Adrenal gland (tissue), 12 donors: ENCODE results near the gene TMEM134. TPM values are rescaled to one million over a fixed set of nuclear protein-coding genes. Genes with fewer than 3 reads are reported as not detected.

Source experiments
- DNase-seq, 7 donors: peaks; one replicate each; pipeline ENCODE4 v3.0.0-alpha.2; 2019 to 2020
- H3K27ac ChIP-seq, 5 donors: fragments of 200-600 bp; sonication (generic) in 4 of 5; 1 replicate in 3 of 5; 2 replicates in 2 of 5; pipeline versions ENCODE4 v1.5.1 to v1.8.0; 2016 to 2020; ENCODE audit warnings: mild to moderate bottlenecking in 1 of 5
- H3K27me3 ChIP-seq: fragments of 200-600 bp; 2 replicates; pipeline ENCODE4 v1.8.0; 2021
- H3K36me3 ChIP-seq, 2 donors: fragments of 200-600 bp; replicated peaks in 1 of 2; 1 replicate in 1 of 2; 2 replicates in 1 of 2; pipeline versions ENCODE4 v1.5.1 to v1.8.0; 2018 to 2022
- H3K4me1 ChIP-seq, 2 donors: fragments of 200-600 bp; replicated peaks in 1 of 2; 1 replicate in 1 of 2; 2 replicates in 1 of 2; pipeline versions ENCODE4 v1.5.1 to v1.8.0; 2018 to 2021
- H3K4me3 ChIP-seq, 4 donors: fragments of 200-600 bp; sonication (generic) in 3 of 4; one replicate each; pipeline ENCODE4 v1.5.1; 2016 to 2018
- H3K9me3 ChIP-seq, 3 donors: fragments of 200-600 bp; sonication (generic) in 1 of 3; replicated peaks in 1 of 3; 1 replicate in 2 of 3; 2 replicates in 1 of 3; pipeline versions ENCODE4 v1.5.1 to v1.8.0; 2016 to 2021
- CTCF ChIP-seq, 6 experiments: fragments of 450-650 bp in 4 of 6; fragments of 200-600 bp in 2 of 6; sonication (generic) in 1 of 6; IDR thresholded peaks; 1 replicate in 5 of 6; 2 replicates in 1 of 6; pipeline versions ENCODE4 v1.5.1 to v1.8.0; 2016 to 2021; ENCODE audit warnings: antibody characterized with exemption in 6 of 6, mild to moderate bottlenecking in 2 of 6, moderate library complexity in 1 of 6
- POLR2A ChIP-seq, 2 donors: fragments of 450-650 bp; IDR thresholded peaks; one replicate each; pipeline ENCODE4 v1.6.1; 2017; ENCODE audit warnings: antibody characterized with exemption in 2 of 2, mild to moderate bottlenecking in 2 of 2, moderate library complexity in 1 of 2
- WGBS, 4 donors: extraction: QIAGEN DNeasy Blood & Tissue Kit in 2 of 4; methylation state at CpG; one replicate each; pipeline versions ENCODE4 v1.1.5 to v1.1.7; 2013 to 2017; 5-methylcytosine and 5-hydroxymethylcytosine counted together
- intact Hi-C, 2 donors: fragments of 100-400 bp; cut with DNase I; formaldehyde crosslinking; loops; one replicate each; pipeline versions ENCODE4 v1.14.1 to v1.15.0; 2022 to 2023
- polyA plus RNA-seq, 3 donors: library from polyadenylated mRNA; stranded (reverse); fragments of 200-250 nt in 2 of 3; fragments of 350-450 nt in 1 of 3; fragmentation: Illumina TruSeq in 1 of 3; extraction: RNeasy Lipid Tissue Mini Kit (QIAGEN cat#74804) in 1 of 3; gene quantifications; one replicate each; pipeline ENCODE4 v1.2.3, GENCODE V29; 2013 to 2014
- total RNA-seq, 9 donors: library from RNA; depleted of rRNA in 4 of 9; stranded (reverse); fragments of >200 nt in 4 of 9; fragments of 120-200 nt in 1 of 9; fragmentation: NEBNext Ultra II Directional in 1 of 9; extraction: Animal tissue kit (Norgen Biotek cat#: 25700) in 1 of 9; gene quantifications; one replicate each; pipeline versions ENCODE4 v1.1.0 to v1.2.4, GENCODE V29; 2013 to 2023
- donor health status: healthy with polysubstance abuse.
- donor health status: Bipolar disorder and iron deficiency.
- donor health status: DM: yes; HTN: yes; CAD: no.
- donor health status: DM: no; HTN: no; CAD: no.
- donor health status: DM: no; HTN: no; CAD: no.
- donor health status: DM: yes; HTN: yes; CAD: no.

Gene TMEM134
- total and polyA plus RNA-seq, 12 donors = 15.5 to 257 (median 98.0) TPM

GRCh38 chr11:67492069-67492727, 23.1 kb upstream of the TMEM134 start:
- Histone ChIP-seq H3K27ac (no peak overlapping the region), H3K36me3 (peaks cover 0 to 77% of the 10 kb centered on the region in 2 donors), H3K9me3 (no peaks in the 10 kb centered on the region), H3K4me1 (no peaks in the 10 kb centered on the region), H3K4me3 (no peak overlapping the region), H3K27me3 (no peaks in the 10 kb centered on the region)
- 89 to 100% (median 93%) methylated on average over 2 to 19 of the region's 19 CpGs for WGBS, 4 donors
- intact Hi-C loops = no loop called here
- TF ChIP-seq POLR2A (IDR thresholded peaks at IDR 0.05) = no peak
- TF ChIP-seq CTCF (IDR thresholded peaks at IDR 0.05) = no peak
- DNase-seq = no peak

DNA sequence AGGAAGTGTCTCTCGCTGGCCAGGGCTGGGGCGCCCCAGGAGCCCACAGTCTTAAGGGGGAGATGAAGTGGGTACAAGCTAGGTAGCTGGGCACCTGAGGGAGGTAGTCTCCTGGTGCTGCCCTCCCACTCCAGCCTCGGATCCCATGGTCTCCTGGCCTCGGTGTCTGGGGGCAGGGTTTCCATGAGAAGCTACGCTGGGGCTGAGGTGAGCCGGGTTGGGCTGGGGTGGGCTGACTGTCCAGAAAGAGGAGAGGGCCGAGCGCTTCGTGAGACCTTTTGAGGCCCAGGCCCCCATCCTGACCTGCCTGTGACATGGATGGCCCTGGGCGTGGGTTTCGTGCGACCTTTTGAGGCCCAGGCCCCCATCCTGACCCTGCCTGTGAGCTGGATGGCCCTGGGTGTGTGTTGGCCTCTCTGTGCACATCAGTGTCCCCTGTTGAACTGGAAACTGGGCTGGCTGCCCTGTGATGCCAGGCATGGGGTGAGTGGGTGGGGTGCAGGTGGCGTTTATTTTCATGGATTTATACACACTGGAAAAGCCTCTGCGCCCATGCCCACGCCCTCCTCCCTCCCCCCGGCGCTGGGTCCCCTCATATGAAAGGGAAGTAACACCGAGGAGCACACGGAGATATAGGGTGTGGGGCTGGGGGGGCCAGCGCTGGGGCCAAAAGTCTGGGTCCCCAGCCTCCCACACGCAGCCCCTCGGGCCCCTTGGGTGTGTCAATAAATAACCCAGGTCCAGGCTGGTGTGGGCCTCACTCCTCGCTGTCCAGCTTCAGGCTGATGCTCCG, 22.4 kb upstream of the TMEM134 start:
- intact Hi-C loops = no loop called here
- no peak overlapping the region for H3K4me3 ChIP-seq
- H3K27ac ChIP-seq = no peak overlapping the region
- DNase-seq = no peak
- H3K36me3 ChIP-seq = peaks cover 0 to 80% of the 10 kb centered on the region in 2 donors
- TF ChIP-seq CTCF (IDR thresholded peaks at IDR 0.05) (no peak), POLR2A (IDR thresholded peaks at IDR 0.05) (no peak)
- H3K9me3 ChIP-seq = no peaks in the 10 kb centered on the region
- WGBS, 4 donors = 81 to 86% (median 84%) methylated on average over 5 to 24 of the region's 24 CpGs
- H3K27me3 ChIP-seq = no peaks in the 10 kb centered on the region
- no peaks in the 10 kb centered on the region for H3K4me1 ChIP-seq

DNA sequence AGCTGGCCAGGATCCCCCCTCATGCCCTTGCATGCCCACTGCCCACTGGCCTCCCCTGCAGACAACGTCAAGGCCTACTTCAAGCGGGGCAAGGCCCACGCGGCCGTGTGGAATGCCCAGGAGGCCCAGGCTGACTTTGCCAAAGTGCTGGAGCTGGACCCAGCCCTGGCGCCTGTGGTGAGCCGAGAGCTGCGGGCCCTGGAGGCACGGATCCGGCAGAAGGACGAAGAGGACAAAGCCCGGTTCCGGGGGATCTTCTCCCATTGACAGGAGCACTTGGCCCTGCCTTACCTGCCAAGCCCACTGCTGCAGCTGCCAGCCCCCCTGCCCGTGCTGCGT, 21.6 kb upstream of the TMEM134 start:
- Histone ChIP-seq H3K27ac (no peak overlapping the region), H3K27me3 (no peaks in the 10 kb centered on the region), H3K9me3 (no peaks in the 10 kb centered on the region), H3K4me3 (no peak overlapping the region), H3K4me1 (no peaks in the 10 kb centered on the region), H3K36me3 (peaks cover 0 to 74% of the 10 kb centered on the region in 2 donors)
- TF ChIP-seq CTCF (IDR thresholded peaks at IDR 0.05) (no peak), POLR2A (IDR thresholded peaks at IDR 0.05) (no peak)
- WGBS, 4 donors = 86 to 95% (median 88%) methylated on average over 7 to 15 of the region's 15 CpGs; no CpG with 5 or more reads in 1 of the 4 donors
- DNase-seq = no peak
- intact Hi-C loops = no loop called here

DNA sequence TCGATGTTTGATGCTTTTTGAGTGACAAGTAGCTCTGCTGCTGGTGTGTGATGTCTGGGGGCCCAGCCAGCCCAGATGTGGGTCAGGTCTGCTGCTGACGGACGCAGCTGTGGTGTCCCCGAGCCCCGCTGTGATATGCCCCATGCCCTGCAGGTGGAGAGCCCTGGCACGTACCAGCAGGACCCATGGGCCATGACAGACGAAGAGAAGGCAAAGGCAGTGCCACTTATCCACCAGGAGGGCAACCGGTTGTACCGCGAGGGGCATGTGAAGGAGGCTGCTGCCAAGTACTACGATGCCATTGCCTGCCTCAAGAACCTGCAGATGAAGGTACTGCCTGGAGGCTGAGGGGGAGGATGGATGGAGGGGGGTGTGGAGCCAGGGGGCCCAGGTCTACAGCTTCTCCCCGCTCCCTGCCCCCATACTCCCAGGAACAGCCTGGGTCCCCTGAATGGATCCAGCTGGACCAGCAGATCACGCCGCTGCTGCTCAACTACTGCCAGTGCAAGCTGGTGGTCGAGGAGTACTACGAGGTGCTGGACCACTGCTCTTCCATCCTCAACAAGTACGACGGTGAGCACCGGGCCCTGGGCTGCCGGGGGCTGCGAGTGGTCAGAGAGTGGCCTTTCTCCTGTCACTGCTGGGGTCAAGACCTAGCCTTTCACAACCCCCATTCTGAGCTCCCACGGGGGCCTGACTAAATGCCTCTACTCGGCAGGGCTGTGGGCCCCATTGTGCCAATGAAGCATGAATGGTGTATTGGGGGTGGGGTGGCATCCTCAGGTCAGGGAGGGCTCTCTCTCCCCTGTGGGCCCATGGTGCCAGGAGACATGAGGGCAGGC, 21.1 kb upstream of the TMEM134 start:
- TF ChIP-seq CTCF (IDR thresholded peaks at IDR 0.05) (no peak), POLR2A (IDR thresholded peaks at IDR 0.05) (no peak)
- H3K4me3 ChIP-seq = no peak overlapping the region
- H3K36me3 ChIP-seq = peaks cover 0 to 68% of the 10 kb centered on the region in 2 donors
- no peak overlapping the region for H3K27ac ChIP-seq
- no peak for DNase-seq
- 83 to 93% (median 91%) methylated on average over 15 to 23 of the region's 23 CpGs for WGBS, 4 donors
- H3K4me1 ChIP-seq = peaks cover 0 to under 1% of the 10 kb centered on the region in 2 donors
- no peaks in the 10 kb centered on the region for H3K9me3 ChIP-seq
- intact Hi-C loops = no loop called here
- H3K27me3 ChIP-seq = no peaks in the 10 kb centered on the region
